A673 (cell line): Measurements from ENCODE around the gene ZDHHC16. TPM values are rescaled to one million over a fixed set of nuclear protein-coding genes. Genes with fewer than 3 reads are reported as not detected.
"Not testable (repeated sequence)": the region's sequence is repeated elsewhere in the genome, so short reads cannot be mapped to it uniquely, and the experiment has no call there.

Experiments
- BruUV-seq: library from RNA; stranded (reverse); fragments of 400-500 nt; replicated peaks from 2 replicates; lab custom pipeline; 2021; lab: Mats Ljungman, UMichigan
- CTCF ChIA-PET: fragments of 300-600 bp; sonication (Branson Sonifier 250); formaldehyde crosslinking; loops from one replicate; lab custom pipeline; 2022; ENCODE audit warnings: antibody characterized with exemption; lab: Charles Lee
- POLR2A ChIA-PET: fragments of 300-600 bp; sonication (Branson Sonifier 250); formaldehyde crosslinking; loops from one replicate; lab custom pipeline; 2022; ENCODE audit warnings: antibody characterized with exemption; ENCODE audit not compliant: low non-redundant PET; lab: Charles Lee
- DNase-seq: peaks from one replicate; pipeline ENCODE4 v3.0.0-alpha.2; 2015; ENCODE audit warnings: low spot score
- H3K27ac ChIP-seq: fragments of 200-600 bp; sonication (generic); 2 replicates; pipeline ENCODE4 v1.5.1; 2016; ENCODE audit warnings: mixed run types, low read depth, mild to moderate bottlenecking, mixed read lengths, antibody characterized with exemption, low read length; ENCODE audit not compliant: poor library complexity, severe bottlenecking
- H3K27me3 ChIP-seq: fragments of 200-600 bp; sonication (generic); replicated peaks from 2 replicates; pipeline ENCODE4 v1.6.1; 2017; ENCODE audit warnings: mixed run types, low read depth, mild to moderate bottlenecking, mixed read lengths, antibody characterized with exemption, low read length; ENCODE audit not compliant: insufficient read depth, poor library complexity
- H3K36me3 ChIP-seq: fragments of 200-600 bp; sonication (generic); 2 replicates; pipeline ENCODE4 v1.6.1; 2016; ENCODE audit warnings: mixed run types, mild to moderate bottlenecking, mixed read lengths, antibody characterized with exemption, low read length; ENCODE audit not compliant: insufficient read depth, poor library complexity, severe bottlenecking
- H3K4me1 ChIP-seq: fragments of 200-600 bp; sonication (generic); 2 replicates; pipeline ENCODE4 v1.6.1; 2017; ENCODE audit warnings: mixed run types, mild to moderate bottlenecking, mixed read lengths, antibody characterized with exemption, low read length; ENCODE audit not compliant: insufficient read depth, poor library complexity, severe bottlenecking
- H3K4me3 ChIP-seq: fragments of 200-600 bp; sonication (generic); 2 replicates; pipeline ENCODE4 v1.5.1; 2016; ENCODE audit warnings: low read depth, mixed run types, mild to moderate bottlenecking, mixed read lengths, low read length; ENCODE audit not compliant: poor library complexity, severe bottlenecking
- H3K9me3 ChIP-seq: fragments of 200-600 bp; sonication (generic); 2 replicates; pipeline ENCODE4 v1.6.1; 2016; ENCODE audit warnings: mixed run types, low read depth, mild to moderate bottlenecking, mixed read lengths, antibody characterized with exemption, low read length; ENCODE audit not compliant: poor library complexity, severe bottlenecking
- EZH2 ChIP-seq: fragments of 200-600 bp; sonication (generic); IDR thresholded peaks from 2 replicates; pipeline ENCODE4 v1.6.1; 2017; ENCODE audit warnings: borderline replicate concordance, low read depth, mild to moderate bottlenecking, mixed read lengths, antibody characterized with exemption, low read length; ENCODE audit not compliant: poor library complexity, severe bottlenecking
- intact Hi-C: fragments of 100-400 bp; cut with micrococcal nuclease; formaldehyde crosslinking; loops from one replicate; pipeline ENCODE4 v1.10.0; 2022; ENCODE audit not compliant: unreplicated experiment
- total RNA-seq: library from RNA; stranded (reverse); gene quantifications from 2 replicates; pipeline ENCODE4 v1.2.3, GENCODE V29; 2021
- TF ChIP-seq, protein P1 (sequence below): fragments of 300-800, 200-600 bp; sonication (generic); conservative IDR thresholded peaks from 2 replicates; pipeline ENCODE4 v1.5.1; 2017; ENCODE audit warnings: low read depth, mild to moderate bottlenecking, antibody characterized with exemption, low read length, moderate library complexity, mixed read lengths

Gene ZDHHC16
- total RNA-seq, 1 experiment from 2014 or later: 49.2 TPM

DNA sequence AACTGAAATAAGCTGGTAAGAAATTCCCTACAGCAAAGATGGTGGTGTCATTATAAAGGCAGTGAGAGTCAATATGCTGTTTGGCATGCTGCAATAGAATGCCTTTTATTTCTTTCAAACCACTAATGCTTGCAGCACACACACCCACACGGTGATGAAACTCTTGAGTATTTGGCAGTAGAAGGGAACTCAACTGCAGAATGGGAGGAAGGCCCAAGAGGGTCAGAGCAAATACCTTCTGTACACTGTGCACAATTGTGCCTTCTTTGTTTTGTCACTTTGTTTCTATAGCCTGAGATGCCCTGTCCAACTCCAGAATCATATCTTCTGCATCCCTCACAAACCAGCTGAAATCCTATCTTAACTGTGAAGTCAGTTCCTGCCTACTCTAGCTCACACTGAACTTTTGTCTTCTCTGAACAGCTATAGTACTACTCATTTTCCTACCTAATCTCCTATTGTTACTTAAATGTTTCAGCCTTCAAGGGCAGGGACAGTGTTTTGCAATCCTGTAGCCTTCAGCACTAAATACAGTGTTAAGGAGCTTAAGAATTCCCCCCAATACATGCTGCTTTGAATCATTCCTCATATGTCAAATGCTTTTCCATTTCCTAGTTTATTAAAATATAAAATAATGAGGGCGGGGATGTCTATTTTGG is 30.1 kb downstream of the ZDHHC16 start:
- BruUV-seq: no TSS peak
- no peak for DNase-seq
- TF ChIP-seq, protein P1, sequence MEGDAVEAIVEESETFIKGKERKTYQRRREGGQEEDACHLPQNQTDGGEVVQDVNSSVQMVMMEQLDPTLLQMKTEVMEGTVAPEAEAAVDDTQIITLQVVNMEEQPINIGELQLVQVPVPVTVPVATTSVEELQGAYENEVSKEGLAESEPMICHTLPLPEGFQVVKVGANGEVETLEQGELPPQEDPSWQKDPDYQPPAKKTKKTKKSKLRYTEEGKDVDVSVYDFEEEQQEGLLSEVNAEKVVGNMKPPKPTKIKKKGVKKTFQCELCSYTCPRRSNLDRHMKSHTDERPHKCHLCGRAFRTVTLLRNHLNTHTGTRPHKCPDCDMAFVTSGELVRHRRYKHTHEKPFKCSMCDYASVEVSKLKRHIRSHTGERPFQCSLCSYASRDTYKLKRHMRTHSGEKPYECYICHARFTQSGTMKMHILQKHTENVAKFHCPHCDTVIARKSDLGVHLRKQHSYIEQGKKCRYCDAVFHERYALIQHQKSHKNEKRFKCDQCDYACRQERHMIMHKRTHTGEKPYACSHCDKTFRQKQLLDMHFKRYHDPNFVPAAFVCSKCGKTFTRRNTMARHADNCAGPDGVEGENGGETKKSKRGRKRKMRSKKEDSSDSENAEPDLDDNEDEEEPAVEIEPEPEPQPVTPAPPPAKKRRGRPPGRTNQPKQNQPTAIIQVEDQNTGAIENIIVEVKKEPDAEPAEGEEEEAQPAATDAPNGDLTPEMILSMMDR: no peak
- no peak for TF ChIP-seq EZH2
- H3K27ac ChIP-seq: no peak overlapping the region
- H3K4me3 ChIP-seq: no peak overlapping the region
- ChIA-PET POLR2A (no interaction called here), CTCF (no interaction called here)
- H3K27me3 ChIP-seq: no peaks in the 10 kb centered on the region
- H3K4me1 ChIP-seq: no peaks in the 10 kb centered on the region
- no peaks in the 10 kb centered on the region for H3K9me3 ChIP-seq
- H3K36me3 ChIP-seq: peaks cover 65% of the 10 kb centered on the region
- intact Hi-C loops: no loop called here

GRCh38 chr10:97479410-97479809 is 33.4 kb downstream of the ZDHHC16 start:
- CTCF ChIA-PET: interaction anchor here (0.7 kb wide), 1 partner anchor 22 kb away, joined by 3 read pairs; no protein-coding TSS in a partner anchor
- H3K36me3 ChIP-seq: peaks cover 55% of the 10 kb centered on the region
- H3K9me3 ChIP-seq, DNase-seq, H3K4me3 ChIP-seq, H3K27ac ChIP-seq, H3K27me3 ChIP-seq, intact Hi-C loops, BruUV-seq, H3K4me1 ChIP-seq, POLR2A ChIA-PET: not testable (repeated sequence)

- H3K27ac ChIP-seq: no peak overlapping the region
Measured at GRCh38 chr10:97479939-97480338, 34.0 kb downstream of the ZDHHC16 start.

More at GRCh38 chr10:97479939-97480338, 34.0 kb downstream of the ZDHHC16 start:
- intact Hi-C loops: no loop called here
- no peak for TF ChIP-seq EZH2
- TF ChIP-seq, protein P1: no peak
- Histone ChIP-seq H3K4me1 (no peaks in the 10 kb centered on the region), H3K4me3 (no peak overlapping the region), H3K36me3 (peaks cover 50% of the 10 kb centered on the region), H3K9me3 (no peaks in the 10 kb centered on the region), H3K27me3 (no peaks in the 10 kb centered on the region)
- no TSS peak for BruUV-seq
- DNase-seq: peak; percentile 90
- ChIA-PET CTCF (interaction anchor here (0.7 kb wide), 1 partner anchor 23 kb away, joined by 3 read pairs; no protein-coding TSS in a partner anchor), POLR2A (no interaction called here)
